GM23338 (cell line): ENCODE results near the gene ZBTB44. TPM values are rescaled to one million over a fixed set of nuclear protein-coding genes. Genes with fewer than 3 reads are reported as not detected.

Experiments
- ATAC-seq: fragments of 200-7000 bp; cut with Tn5 transposase; 3 replicates; pipeline ENCODE4 v1.9.1; 2020
- DNase-seq: peaks from one replicate; pipeline ENCODE4 v3.0.0-alpha.2; 2015; ENCODE audit warnings: low spot score
- H2AFZ ChIP-seq: fragments of 200-600 bp; sonication (generic); 2 replicates; pipeline ENCODE4 v1.8.0; 2016; ENCODE audit warnings: antibody characterized with exemption, mild to moderate bottlenecking, moderate library complexity
- H3F3A ChIP-seq: fragments of 200-600 bp; sonication (generic); replicated peaks from 2 replicates; pipeline ENCODE4 v1.8.0; 2017; ENCODE audit warnings: antibody characterized with exemption, mixed run types, low read depth
- H3K27ac ChIP-seq: fragments of 200-600 bp; sonication (generic); 2 replicates; pipeline ENCODE4 v1.6.1; 2016; ENCODE audit warnings: low read depth
- H3K27me3 ChIP-seq: fragments of 200-600 bp; sonication (generic); 2 replicates; pipeline ENCODE4 v1.8.0; 2016; ENCODE audit warnings: mild to moderate bottlenecking, mixed run types, moderate library complexity; ENCODE audit not compliant: insufficient read depth
- H3K36me3 ChIP-seq: fragments of 200-600 bp; sonication (generic); 2 replicates; pipeline ENCODE4 v1.8.0; 2016; ENCODE audit warnings: mild to moderate bottlenecking; ENCODE audit not compliant: insufficient read depth
- H3K4me1 ChIP-seq: fragments of 200-600 bp; sonication (generic); 2 replicates; pipeline ENCODE4 v1.8.0; 2016; ENCODE audit warnings: mild to moderate bottlenecking, moderate library complexity; ENCODE audit not compliant: insufficient read depth
- H3K4me2 ChIP-seq: fragments of 200-600 bp; sonication (generic); 2 replicates; pipeline ENCODE4 v1.7.1; 2017; ENCODE audit warnings: mixed run types
- H3K4me3 ChIP-seq: fragments of 200-600 bp; sonication (generic); 2 replicates; pipeline ENCODE4 v1.6.1; 2016; ENCODE audit warnings: mixed run types
- H3K79me2 ChIP-seq: fragments of 200-600 bp; sonication (generic); replicated peaks from 2 replicates; pipeline ENCODE4 v1.8.0; 2017; ENCODE audit warnings: mild to moderate bottlenecking; ENCODE audit not compliant: insufficient read depth
- H3K9me2 ChIP-seq: fragments of 200-600 bp; sonication (generic); 2 replicates; pipeline ENCODE4 v1.8.0; 2017; ENCODE audit not compliant: insufficient read depth
- H4K20me1 ChIP-seq: fragments of 200-600 bp; sonication (generic); replicated peaks from 2 replicates; pipeline ENCODE4 v1.8.0; 2017; ENCODE audit warnings: mild to moderate bottlenecking; ENCODE audit not compliant: insufficient read depth
- H3K27ac Mint-ChIP-seq: 2 replicates; pipeline ENCODE4 v1.8.0; 2020; ENCODE audit warnings: inconsistent platforms, mild to moderate bottlenecking, moderate library complexity, mixed read lengths
- H3K27me3 Mint-ChIP-seq: 3 replicates; pipeline ENCODE4 v1.8.0; 2022; ENCODE audit warnings: low read depth, mild to moderate bottlenecking, moderate library complexity, mixed read lengths, inconsistent platforms; ENCODE audit not compliant: insufficient read depth, poor library complexity
- H3K36me3 Mint-ChIP-seq: 3 replicates; pipeline ENCODE4 v1.8.0; 2021; ENCODE audit warnings: low read depth, mild to moderate bottlenecking, inconsistent platforms, moderate library complexity, mixed read lengths
- H3K4me1 Mint-ChIP-seq: 3 replicates; pipeline ENCODE4 v1.8.0; 2020; ENCODE audit warnings: mild to moderate bottlenecking, inconsistent platforms, mixed read lengths
- H3K4me3 Mint-ChIP-seq: 3 replicates; pipeline ENCODE4 v1.8.0; 2021; ENCODE audit warnings: moderate library complexity, mild to moderate bottlenecking, inconsistent platforms, mixed read lengths
- H3K9me3 Mint-ChIP-seq: 3 replicates; pipeline ENCODE4 v1.8.0; 2020; ENCODE audit warnings: moderate library complexity, mild to moderate bottlenecking, inconsistent platforms, mixed read lengths
- CREB1 ChIP-seq: fragments of 250-450 bp; sonication (Bioruptor Pico); IDR thresholded peaks from 2 replicates; pipeline ENCODE4 v1.5.0; 2020; ENCODE audit warnings: low read depth, mild to moderate bottlenecking, moderate library complexity
- CTCF ChIP-seq, 2 experiments: fragments of 200-600 bp in 1 of 2; sonication (generic) in 1 of 2; conservative IDR thresholded peaks; 2 replicates each; pipeline versions ENCODE4 v1.5.1 to v1.6.1; 2016 to 2017; ENCODE audit warnings: antibody characterized with exemption in 2 of 2, low read depth in 2 of 2, mild to moderate bottlenecking in 2 of 2, moderate library complexity in 1 of 2
- ETS1 ChIP-seq: IDR thresholded peaks from 2 replicates; pipeline ENCODE4 v1.6.1; 2016; ENCODE audit warnings: antibody characterized with exemption
- EZH2 ChIP-seq: fragments of 200-600 bp; sonication (generic); IDR thresholded peaks from one replicate; pipeline ENCODE4 v1.8.0; 2017; ENCODE audit warnings: antibody characterized with exemption, mild to moderate bottlenecking, low read depth; ENCODE audit not compliant: unreplicated experiment
- JUNB ChIP-seq: IDR thresholded peaks from one replicate; pipeline ENCODE4 v1.6.1; 2016; ENCODE audit warnings: antibody characterized with exemption; ENCODE audit not compliant: unreplicated experiment
- NANOG ChIP-seq: IDR thresholded peaks from 2 replicates; pipeline ENCODE4 v1.6.1; 2016; ENCODE audit warnings: antibody characterized with exemption, borderline replicate concordance
- POLR2AphosphoS5 ChIP-seq: IDR thresholded peaks from 2 replicates; pipeline ENCODE4 v1.6.1; 2016; ENCODE audit warnings: antibody characterized with exemption, low read depth
- REST ChIP-seq: IDR thresholded peaks from one replicate; pipeline ENCODE4 v1.6.1; 2018; ENCODE audit warnings: antibody characterized with exemption; ENCODE audit not compliant: unreplicated experiment
- STAT1 ChIP-seq: IDR thresholded peaks from one replicate; pipeline ENCODE4 v1.6.1; 2016; ENCODE audit warnings: antibody characterized with exemption; ENCODE audit not compliant: unreplicated experiment
- ZNF114 ChIP-seq: fragments of 250-450 bp; sonication (Bioruptor Pico); IDR thresholded peaks from 2 replicates; pipeline ENCODE4 v1.5.0; 2020; ENCODE audit warnings: mild to moderate bottlenecking, moderate library complexity
- ZNF331 ChIP-seq: fragments of 250-450 bp; sonication (Bioruptor Pico); IDR thresholded peaks from 2 replicates; pipeline ENCODE4 v1.5.0; 2020; ENCODE audit warnings: low read depth, mild to moderate bottlenecking, moderate library complexity
- polyA plus RNA-seq: library from polyadenylated mRNA; unstranded; fragments of >200 nt; fragmentation: Nextera tagmentation; extraction: Ambion mirVana; gene quantifications from 2 replicates; pipeline ENCODE4 v1.2.1, GENCODE V29; 2016
- total RNA-seq: library from RNA; depleted of rRNA; stranded (reverse); fragments of >200 nt; shearing (Covaris generic); gene quantifications from 2 replicates; pipeline ENCODE4 v1.2.3, GENCODE V29; 2014

The ZBTB44 gene
- total and polyA plus RNA-seq, 2 experiments from 2014 or later, result 61.2 to 102 TPM

- Histone ChIP-seq H2AFZ (no peak overlapping the region), H3K36me3 (no peaks in the 10 kb centered on the region), H3K4me3 (peak overlapping the region; percentile 61), H3F3A (peaks cover 5% of the 10 kb centered on the region; the same call in 1 of the 2 replicates), H3K4me2 (peak overlapping the region; percentile 82), H3K27ac (peak overlapping the region; percentile 62; the same call in 1 of the 2 replicates), H4K20me1 (no peaks in the 10 kb centered on the region; the same call in 1 of the 2 replicates), H3K79me2 (peaks cover 54% of the 10 kb centered on the region), H3K27me3 (no peaks in the 10 kb centered on the region), H3K9me2 (no peaks in the 10 kb centered on the region), H3K4me1 (peaks cover 57% of the 10 kb centered on the region)
- DNase-seq, result peak; percentile 62
- Mint-ChIP-seq H3K4me1 (peaks cover 50% of the 10 kb centered on the region), H3K27ac (peak overlapping the region; percentile 22), H3K9me3 (peaks cover 9% of the 10 kb centered on the region), H3K27me3 (peaks cover 4% of the 10 kb centered on the region), H3K36me3 (peaks cover 17% of the 10 kb centered on the region), H3K4me3 (peak overlapping the region; percentile 90)
- peak; percentile 23 for ATAC-seq
- TF ChIP-seq STAT1, result no peak
- no peak for TF ChIP-seq CTCF (conservative IDR thresholded peaks at IDR 0.05; ENCODE audit: low read depth in 2 of 2)
- no peak for TF ChIP-seq ZNF114 (CRISPR knock-in tag)
- no peak for TF ChIP-seq EZH2
- TF ChIP-seq ETS1, result no peak
- TF ChIP-seq CREB1 (CRISPR knock-in tag), result no peak
- no peak for TF ChIP-seq ZNF331
- TF ChIP-seq NANOG, result no peak
- TF ChIP-seq JUNB, result no peak
Measured at GRCh38 chr11:130313383-130314183, 1.1 kb downstream of the ZBTB44 start.

- Histone ChIP-seq H3K27ac (no peak overlapping the region), H2AFZ (no peak overlapping the region), H3F3A (peaks cover 5% of the 10 kb centered on the region; the same call in 1 of the 2 replicates), H3K4me2 (peak overlapping the region; percentile 82), H3K27me3 (no peaks in the 10 kb centered on the region), H3K9me2 (no peaks in the 10 kb centered on the region), H3K4me1 (peaks cover 48% of the 10 kb centered on the region), H4K20me1 (no peaks in the 10 kb centered on the region; the same call in 1 of the 2 replicates), H3K4me3 (peak overlapping the region; percentile 61), H3K36me3 (no peaks in the 10 kb centered on the region), H3K79me2 (peaks cover 70% of the 10 kb centered on the region)
- H3K36me3 Mint-ChIP-seq, result peaks cover 32% of the 10 kb centered on the region
- peaks cover 21% of the 10 kb centered on the region for H3K9me3 Mint-ChIP-seq
- no peak for DNase-seq
- peaks cover 4% of the 10 kb centered on the region for H3K27me3 Mint-ChIP-seq
- H3K4me3 Mint-ChIP-seq, result peak overlapping the region; percentile 90
- H3K4me1 Mint-ChIP-seq, result peaks cover 40% of the 10 kb centered on the region
- ATAC-seq, result no peak
- no peak overlapping the region for H3K27ac Mint-ChIP-seq
- TF ChIP-seq POLR2AphosphoS5 (no peak), CREB1 (CRISPR knock-in tag) (no peak), JUNB (no peak), EZH2 (no peak), REST (no peak), ZNF331 (no peak), STAT1 (no peak), ETS1 (no peak), NANOG (no peak)
Measured at GRCh38 chr11:130312046-130312445, 2.7 kb downstream of the ZBTB44 start.
